ENCODE measurements around the gene CSNK2A1.
A peak's percentile ranks its signal among the peaks of the same experiment; 100 is the strongest.
"Not testable (repeated sequence)": the region's sequence is repeated elsewhere in the genome, so short reads cannot be mapped to it uniquely, and the experiment has no call there.

Gene CSNK2A1

DNA sequence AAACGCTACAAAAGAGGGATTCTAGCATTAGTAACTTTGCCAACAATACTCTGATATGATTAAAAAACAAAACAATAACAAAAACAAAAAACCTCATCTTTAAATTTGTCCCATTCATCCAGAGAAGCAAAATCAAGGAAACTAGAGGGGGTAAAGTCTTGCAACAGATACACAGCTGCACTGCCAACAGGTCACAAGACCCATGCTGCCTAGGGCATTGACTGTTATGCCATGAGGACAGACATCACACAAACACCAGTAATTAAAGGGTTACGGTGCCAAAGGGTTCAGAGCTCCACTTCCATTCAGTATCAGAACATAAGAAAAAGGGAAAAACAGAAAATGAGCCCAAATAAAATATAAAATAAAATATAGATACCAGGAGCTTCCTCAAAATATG, 82.9 kb downstream of the CSNK2A1 start:
- peak overlapping the region; percentile 84 for H3K4me3 ChIP-seq (ENCODE audit: low read depth, low read length)
- DNase-seq (ENCODE audit: low read depth): no peak
- TF ChIP-seq, protein P1, sequence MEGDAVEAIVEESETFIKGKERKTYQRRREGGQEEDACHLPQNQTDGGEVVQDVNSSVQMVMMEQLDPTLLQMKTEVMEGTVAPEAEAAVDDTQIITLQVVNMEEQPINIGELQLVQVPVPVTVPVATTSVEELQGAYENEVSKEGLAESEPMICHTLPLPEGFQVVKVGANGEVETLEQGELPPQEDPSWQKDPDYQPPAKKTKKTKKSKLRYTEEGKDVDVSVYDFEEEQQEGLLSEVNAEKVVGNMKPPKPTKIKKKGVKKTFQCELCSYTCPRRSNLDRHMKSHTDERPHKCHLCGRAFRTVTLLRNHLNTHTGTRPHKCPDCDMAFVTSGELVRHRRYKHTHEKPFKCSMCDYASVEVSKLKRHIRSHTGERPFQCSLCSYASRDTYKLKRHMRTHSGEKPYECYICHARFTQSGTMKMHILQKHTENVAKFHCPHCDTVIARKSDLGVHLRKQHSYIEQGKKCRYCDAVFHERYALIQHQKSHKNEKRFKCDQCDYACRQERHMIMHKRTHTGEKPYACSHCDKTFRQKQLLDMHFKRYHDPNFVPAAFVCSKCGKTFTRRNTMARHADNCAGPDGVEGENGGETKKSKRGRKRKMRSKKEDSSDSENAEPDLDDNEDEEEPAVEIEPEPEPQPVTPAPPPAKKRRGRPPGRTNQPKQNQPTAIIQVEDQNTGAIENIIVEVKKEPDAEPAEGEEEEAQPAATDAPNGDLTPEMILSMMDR (IDR thresholded peaks at IDR 0.05; ENCODE audit: control insufficient read depth, extremely low read depth, insufficient read depth): no peak

DNA sequence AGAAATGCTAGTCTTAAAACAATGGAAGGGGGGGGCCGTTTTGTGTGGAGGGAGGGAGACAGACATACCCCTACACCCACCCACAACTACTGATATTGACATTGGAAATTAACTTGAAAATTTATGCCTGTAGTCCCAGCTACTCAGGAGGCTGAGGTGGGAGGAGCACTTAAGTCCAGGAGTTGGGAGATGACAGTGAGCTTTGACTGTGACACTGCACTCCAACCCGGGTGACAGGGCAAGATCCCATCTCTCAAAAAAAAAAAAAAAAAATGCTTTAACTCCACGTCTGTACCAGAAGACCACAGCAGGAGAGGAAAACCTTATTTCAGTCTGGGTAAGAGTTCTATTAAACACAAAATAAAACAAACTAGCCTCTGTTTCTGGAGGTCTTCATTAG, 83.4 kb downstream of the CSNK2A1 start:
- TF ChIP-seq, protein P1 (IDR thresholded peaks at IDR 0.05; ENCODE audit: control insufficient read depth, extremely low read depth, insufficient read depth): no peak
- no peak for DNase-seq (ENCODE audit: low read depth)
- H3K4me3 ChIP-seq (ENCODE audit: low read depth, low read length): no peak overlapping the region

DNA sequence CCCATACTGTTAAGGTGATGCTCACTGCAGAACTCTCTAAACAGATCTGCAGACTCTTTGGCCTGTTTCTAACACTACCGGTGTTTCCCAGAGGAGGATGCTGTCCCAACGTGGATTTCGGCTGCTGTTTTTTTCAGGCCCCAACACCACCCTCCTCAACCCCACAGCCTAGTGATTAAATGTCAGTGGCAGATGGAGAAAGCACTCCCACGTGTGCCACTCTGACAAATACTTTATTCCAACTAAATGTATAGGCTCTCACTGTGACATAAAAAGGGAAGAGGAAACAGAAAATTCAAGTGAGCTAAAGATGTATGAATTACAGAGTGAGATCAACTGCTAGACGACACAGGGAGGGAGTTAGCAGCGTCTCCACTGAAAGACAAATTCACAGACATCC, 84.8 kb downstream of the CSNK2A1 start:
- DNase-seq (ENCODE audit: low read depth): no peak

DNA sequence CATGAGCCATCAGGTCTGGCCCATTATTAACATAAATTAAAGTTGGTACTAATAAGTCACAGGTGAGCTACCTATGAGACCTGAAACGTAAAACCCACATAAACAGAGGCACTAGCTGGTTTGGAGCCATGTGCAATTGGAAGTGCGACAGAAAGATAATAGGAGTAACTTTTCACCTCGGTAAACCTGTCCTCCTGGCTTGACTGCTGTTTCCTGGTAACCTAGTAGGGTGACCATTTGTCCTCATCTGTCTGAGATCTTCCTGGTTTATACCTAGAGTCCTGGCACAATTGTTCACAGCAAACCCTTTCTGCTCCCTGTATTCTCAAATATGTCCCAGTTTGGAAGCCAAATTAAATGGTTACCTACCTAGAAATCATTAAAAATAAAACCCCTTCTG, 88.6 kb downstream of the CSNK2A1 start:
- H3K4me3 ChIP-seq (ENCODE audit: low read depth, low read length): no peak overlapping the region
- DNase-seq (ENCODE audit: low read depth): peak; percentile 83
- TF ChIP-seq, protein P1 (IDR thresholded peaks at IDR 0.05; ENCODE audit: control insufficient read depth, extremely low read depth, insufficient read depth): no peak

More for the DNA sequence above, 84.8 kb downstream of the CSNK2A1 start:
- TF ChIP-seq, protein P1 (IDR thresholded peaks at IDR 0.05; ENCODE audit: control insufficient read depth, extremely low read depth, insufficient read depth): no peak
- no peak overlapping the region for H3K4me3 ChIP-seq (ENCODE audit: low read depth, low read length)

DNA sequence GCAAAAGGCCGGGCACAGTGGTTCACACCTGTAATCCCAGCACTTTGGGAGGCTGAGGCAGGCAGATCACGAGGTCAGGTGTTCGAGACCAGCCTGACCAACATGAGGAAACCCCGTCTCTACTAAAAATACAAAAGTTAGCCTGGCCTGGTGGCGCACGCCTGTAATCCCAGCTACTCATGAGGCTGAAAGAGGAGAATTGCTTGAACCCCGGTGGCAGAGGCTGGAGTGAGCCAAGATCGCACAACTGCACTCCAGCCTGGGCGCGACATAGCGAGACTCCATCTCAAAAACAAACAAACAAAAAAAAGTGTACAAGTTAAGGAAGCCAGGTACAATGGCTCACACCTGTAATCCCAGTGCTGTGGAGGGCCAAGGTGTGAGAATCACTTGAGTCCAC, 91.6 kb downstream of the CSNK2A1 start:
- H3K4me3 ChIP-seq (ENCODE audit: low read depth, low read length); DNase-seq (ENCODE audit: low read depth): not testable (repeated sequence)

DNA sequence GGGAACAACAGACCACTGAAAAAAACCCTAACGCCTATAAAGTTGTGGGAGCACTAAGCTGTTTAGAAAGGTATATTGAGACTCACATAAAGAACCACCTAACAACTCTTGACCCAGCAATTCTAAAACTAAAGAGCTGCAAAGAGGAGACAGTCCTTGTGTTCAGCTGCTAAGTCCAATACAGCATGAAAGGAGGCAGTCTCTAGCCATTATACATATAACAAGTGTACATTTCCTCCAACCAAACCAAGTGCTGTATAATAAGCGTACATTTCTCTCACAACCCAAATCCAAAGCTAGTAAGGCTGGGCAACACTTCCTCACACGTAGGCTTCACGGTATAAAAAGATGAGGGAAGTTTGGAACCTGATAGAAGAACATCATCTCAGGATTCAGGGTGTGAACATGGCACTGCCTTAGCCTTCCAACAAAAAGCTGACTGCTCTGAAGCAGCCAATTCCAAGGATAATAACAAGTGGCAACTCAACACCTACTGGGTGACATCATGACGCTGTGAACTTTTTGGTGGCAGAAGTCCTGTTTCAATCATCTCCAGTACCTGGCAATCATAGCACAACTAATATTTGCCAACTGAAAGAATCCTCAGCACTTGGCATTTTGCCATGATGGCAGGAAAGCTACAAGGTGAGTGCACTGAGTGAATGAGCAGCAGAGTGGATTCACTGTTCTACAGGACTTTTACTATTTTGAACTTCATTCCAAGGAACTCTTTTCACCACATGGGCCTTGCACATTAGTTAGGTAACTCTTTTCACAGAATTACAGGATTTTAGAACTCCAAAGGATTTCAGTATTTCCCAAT, 97.9 kb downstream of the CSNK2A1 start:
- peak; percentile 69 for DNase-seq (ENCODE audit: low read depth)
- TF ChIP-seq, protein P1 (IDR thresholded peaks at IDR 0.05; ENCODE audit: control insufficient read depth, extremely low read depth, insufficient read depth): no peak

DNA sequence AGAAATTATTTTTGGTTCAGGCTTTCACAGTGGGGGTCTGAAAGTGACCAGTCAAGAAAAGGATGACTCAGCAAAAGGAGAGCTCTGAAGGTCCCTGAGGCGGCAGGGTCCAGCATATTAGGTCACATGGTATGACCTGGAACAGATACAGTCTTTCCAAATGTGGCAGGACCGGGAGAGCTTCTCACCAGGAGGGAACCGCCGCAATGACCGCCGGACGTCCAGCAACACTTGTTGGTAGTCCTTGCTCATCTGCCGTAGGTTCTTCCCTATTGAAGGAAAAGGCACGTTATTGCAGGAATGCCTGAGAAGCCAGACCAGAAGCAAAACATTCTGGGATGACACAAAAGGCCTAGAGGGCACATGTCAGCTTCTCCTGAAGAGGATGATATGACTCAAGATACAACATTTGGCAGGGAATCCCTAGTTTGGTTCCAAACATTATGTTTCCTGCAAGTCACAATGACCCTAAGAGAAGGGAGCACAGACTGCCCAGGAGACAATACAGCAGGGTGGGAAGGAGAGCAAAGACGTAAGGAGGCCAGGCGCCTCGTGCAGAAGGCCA, 98.6 kb downstream of the CSNK2A1 start:
- TF ChIP-seq, protein P1 (IDR thresholded peaks at IDR 0.05; ENCODE audit: control insufficient read depth, extremely low read depth, insufficient read depth): no peak
- no peak for DNase-seq (ENCODE audit: low read depth)
- no peak overlapping the region for H3K4me3 ChIP-seq (ENCODE audit: low read depth, low read length)

More for the DNA sequence above, 97.9 kb downstream of the CSNK2A1 start:
- no peak overlapping the region for H3K4me3 ChIP-seq (ENCODE audit: low read depth, low read length)

Measured in LNCaP clone FGC (cell line).